Heart left ventricle (tissue), 13 donors: Measurements from ENCODE around the gene ARHGAP15.

Experiments
- POLR2A ChIP-seq, 2 donors: fragments of 450-650 bp; IDR thresholded peaks; one replicate each; pipeline ENCODE4 v1.6.1; 2017; ENCODE audit warnings: antibody characterized with exemption in 2 of 2, mild to moderate bottlenecking in 2 of 2, moderate library complexity in 2 of 2
- TF ChIP-seq, protein P1 (sequence below), 12 donors: fragments of 200-600 bp; sonication (generic) in 4 of 12; IDR thresholded peaks; one replicate each; pipeline versions ENCODE4 v1.5.0 to v1.8.0; 2018 to 2022; ENCODE audit warnings: antibody characterized with exemption in 12 of 12, mild to moderate bottlenecking in 5 of 12
- donor health status: ischemic (EF 13 %, LVEDD 7.1; RV severe dilation, severe dysfunction).
- donor health status: DM: no; HTN: yes; CAD: no.
- donor health status: DM: no; HTN: no; CAD: no.
- donor health status: ischemic (EF 25% LVEDD 6.9; RV normal size, moderate dysfunction).
- donor health status: ischemic (EF 25% LVEDD 5.7; RV mildly dilated, moderate dysfunction).
- donor health status: ischemic (EF 35%, LVEDD 5.7; RV mildly dilated, moderate dysfunction).
- donor health status: nonischemic (EF 11% LVEDD 7.7; RV severe dilation, severe dysfunction).
- donor health status: DM: yes; HTN: yes; CAD: no.
- donor health status: PGD.
- donor health status: ischemic (EF 29% LVEDD 5.4; RV normal size, mild dysfunction).
- donor health status: nonischemic (EF 23%, LVEDD 6.1; RV moderate dilation, normal function).

DNA sequence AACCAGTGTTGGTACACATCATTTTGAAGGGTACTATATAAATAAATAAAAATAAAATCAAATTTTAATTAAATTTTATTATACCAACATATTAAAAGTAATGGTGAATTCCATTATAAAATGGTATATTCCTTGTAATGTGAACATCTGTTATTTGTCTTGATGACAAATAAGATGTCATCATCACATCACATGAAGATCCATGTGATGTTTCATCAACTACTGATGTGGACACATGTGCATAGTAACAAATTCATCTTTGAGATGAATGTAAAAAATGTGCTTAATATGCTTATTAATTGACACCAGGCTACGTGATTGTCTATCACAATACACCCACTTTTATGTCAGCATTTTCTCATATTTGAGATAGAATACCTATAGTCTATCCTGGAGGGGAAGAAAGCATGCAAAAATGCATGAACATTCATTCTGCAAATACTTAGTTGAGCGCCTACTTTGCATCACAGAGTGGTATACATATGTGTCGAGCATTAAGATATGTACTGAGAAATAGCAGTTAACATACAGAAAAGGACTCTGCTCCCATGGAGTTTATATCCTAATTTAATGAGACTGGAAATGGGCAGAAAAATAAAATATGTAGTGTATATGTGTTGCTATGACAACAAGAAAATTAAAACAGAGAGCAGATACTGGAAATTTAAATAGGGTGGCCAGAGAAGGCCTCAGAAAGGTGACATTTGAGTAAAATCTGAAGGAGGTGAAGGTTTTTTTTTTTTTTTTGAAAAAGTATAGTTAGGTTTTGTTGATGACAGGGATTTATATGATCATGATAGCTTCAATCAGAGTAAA lies 281.1 kb downstream of the ARHGAP15 start:
- TF ChIP-seq, protein P1, sequence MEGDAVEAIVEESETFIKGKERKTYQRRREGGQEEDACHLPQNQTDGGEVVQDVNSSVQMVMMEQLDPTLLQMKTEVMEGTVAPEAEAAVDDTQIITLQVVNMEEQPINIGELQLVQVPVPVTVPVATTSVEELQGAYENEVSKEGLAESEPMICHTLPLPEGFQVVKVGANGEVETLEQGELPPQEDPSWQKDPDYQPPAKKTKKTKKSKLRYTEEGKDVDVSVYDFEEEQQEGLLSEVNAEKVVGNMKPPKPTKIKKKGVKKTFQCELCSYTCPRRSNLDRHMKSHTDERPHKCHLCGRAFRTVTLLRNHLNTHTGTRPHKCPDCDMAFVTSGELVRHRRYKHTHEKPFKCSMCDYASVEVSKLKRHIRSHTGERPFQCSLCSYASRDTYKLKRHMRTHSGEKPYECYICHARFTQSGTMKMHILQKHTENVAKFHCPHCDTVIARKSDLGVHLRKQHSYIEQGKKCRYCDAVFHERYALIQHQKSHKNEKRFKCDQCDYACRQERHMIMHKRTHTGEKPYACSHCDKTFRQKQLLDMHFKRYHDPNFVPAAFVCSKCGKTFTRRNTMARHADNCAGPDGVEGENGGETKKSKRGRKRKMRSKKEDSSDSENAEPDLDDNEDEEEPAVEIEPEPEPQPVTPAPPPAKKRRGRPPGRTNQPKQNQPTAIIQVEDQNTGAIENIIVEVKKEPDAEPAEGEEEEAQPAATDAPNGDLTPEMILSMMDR (IDR thresholded peaks at IDR 0.05) = no peak
- no peak for TF ChIP-seq POLR2A (IDR thresholded peaks at IDR 0.05)
